Choroid plexus epithelial cell (primary cell): ENCODE data around the gene COL25A1.
"Not testable (repeated sequence)": the region's sequence is repeated elsewhere in the genome, so short reads cannot be mapped to it uniquely, and the experiment has no call there.

Source experiments
- DNase-seq: peaks from one replicate; pipeline ENCODE4 v3.0.0-alpha.2; 2010; ENCODE audit warnings: low read depth
- H3K4me3 ChIP-seq: 2 replicates; pipeline ENCODE4 v1.5.1; 2011; ENCODE audit warnings: low read depth, mild to moderate bottlenecking, control low read depth, low read length, moderate library complexity
- CTCF ChIP-seq: conservative IDR thresholded peaks from 2 replicates; pipeline ENCODE4 v1.5.1; 2011; ENCODE audit warnings: low read depth, mild to moderate bottlenecking, control low read depth, inconsistent platforms, low read length, moderate library complexity

Gene COL25A1

GRCh38 chr4:109007976-109008375 is 294.5 kb downstream of the COL25A1 start:
- TF ChIP-seq CTCF, result no peak
- DNase-seq, result no peak
- no peak overlapping the region for H3K4me3 ChIP-seq

GRCh38 chr4:109005523-109005922 is 296.9 kb downstream of the COL25A1 start:
- no peak overlapping the region for H3K4me3 ChIP-seq
- peak; percentile 62 for DNase-seq
- TF ChIP-seq CTCF, result no peak

- H3K4me3 ChIP-seq, result no peak overlapping the region
- no peak for TF ChIP-seq CTCF
- no peak for DNase-seq
These were observed 298.0 kb downstream of the COL25A1 start for GRCh38 chr4:109004418-109004817.

GRCh38 chr4:109003964-109004363 is 298.5 kb downstream of the COL25A1 start:
- no peak overlapping the region for H3K4me3 ChIP-seq
- no peak for TF ChIP-seq CTCF
- DNase-seq, result no peak

GRCh38 chr4:108991551-108992328 is 310.7 kb downstream of the COL25A1 start:
- no peak for TF ChIP-seq CTCF
- DNase-seq, result peak; percentile 86
- no peak overlapping the region for H3K4me3 ChIP-seq

- H3K4me3 ChIP-seq, result no peak overlapping the region
- no peak for TF ChIP-seq CTCF
- peak; percentile 13 for DNase-seq
These were observed 313.8 kb downstream of the COL25A1 start for GRCh38 chr4:108988464-108989195.

- H3K4me3 ChIP-seq, DNase-seq: not testable (repeated sequence)
These were observed 318.0 kb downstream of the COL25A1 start for GRCh38 chr4:108984495-108984894.
